ENCODE results near the gene LPP. TPM values are rescaled to one million over a fixed set of nuclear protein-coding genes. Genes with fewer than 3 reads are reported as not detected.

LPP gene
- total RNA-seq, 1 experiment from 2014 or later: 120 TPM

DNA sequence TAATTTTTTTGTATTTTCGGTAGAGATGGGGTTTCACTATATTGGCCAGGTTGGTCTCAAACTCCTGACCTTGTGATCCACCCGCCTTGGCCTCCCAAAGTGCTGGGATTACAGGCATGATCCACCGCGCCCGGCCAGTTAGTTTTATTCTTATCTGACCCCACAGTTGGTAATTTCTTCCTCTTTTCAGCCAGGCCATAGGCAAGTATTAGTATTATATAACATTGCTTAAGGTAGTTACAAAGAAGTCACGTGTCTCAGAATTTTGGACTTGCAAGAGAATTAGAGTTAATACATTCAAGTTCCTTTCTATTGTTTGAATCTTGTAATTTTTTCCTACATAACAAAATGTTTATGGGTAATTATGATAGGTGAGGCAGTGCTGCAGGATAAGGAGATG, 334.8 kb downstream of the LPP start:
- Mint-ChIP-seq H3K4me1 (ENCODE audit: low read depth, unreplicated experiment) (no peaks in the 10 kb centered on the region), H3K4me3 (ENCODE audit: unreplicated experiment) (no peak overlapping the region), H3K36me3 (ENCODE audit: insufficient read depth, unreplicated experiment) (peaks cover 56% of the 10 kb centered on the region), H3K27me3 (ENCODE audit: insufficient read depth, unreplicated experiment) (no peaks in the 10 kb centered on the region), H3K9me3 (ENCODE audit: unreplicated experiment) (no peaks in the 10 kb centered on the region), H3K27ac (ENCODE audit: unreplicated experiment) (no peak overlapping the region)
- no peak for DNase-seq
- ChIA-PET CTCF (no interaction called here), POLR2A (no interaction called here)
- Histone ChIP-seq H3K4me3 (ENCODE audit: low read depth, low read length) (no peak overlapping the region), H3K4me1 (no peaks in the 10 kb centered on the region), H3K27me3 (replicated peaks; ENCODE audit: control insufficient read depth, insufficient read depth, low read length) (no peaks in the 10 kb centered on the region), H3K9me3 (no peaks in the 10 kb centered on the region), H3K36me3 (ENCODE audit: control insufficient read depth, insufficient read depth, low read length) (no peaks in the 10 kb centered on the region)
- BruUV-seq (replicated peaks): no TSS peak
- intact Hi-C loops (cut with micrococcal nuclease; ENCODE audit: unreplicated experiment): no loop called here
- TF ChIP-seq CTCF (IDR thresholded peaks at IDR 0.05; ENCODE audit: insufficient read depth in 1 of 2, low read depth in 1 of 2, low read length in 1 of 2, severe bottlenecking in 1 of 2, unreplicated experiment in 1 of 2): no peak

GRCh38 chr3:188489639-188490405, 335.9 kb downstream of the LPP start:
- no peak for TF ChIP-seq CTCF (IDR thresholded peaks at IDR 0.05; ENCODE audit: insufficient read depth in 1 of 2, low read depth in 1 of 2, low read length in 1 of 2, severe bottlenecking in 1 of 2, unreplicated experiment in 1 of 2)
- intact Hi-C loops (cut with micrococcal nuclease; ENCODE audit: unreplicated experiment): no loop called here
- H3K4me1 Mint-ChIP-seq (ENCODE audit: low read depth, unreplicated experiment): no peaks in the 10 kb centered on the region
- H3K4me3 ChIP-seq (ENCODE audit: low read depth, low read length): no peak overlapping the region
- H3K9me3 ChIP-seq: no peaks in the 10 kb centered on the region
- H3K27me3 ChIP-seq (replicated peaks; ENCODE audit: control insufficient read depth, insufficient read depth, low read length): no peaks in the 10 kb centered on the region
- CTCF ChIA-PET: no interaction called here
- H3K36me3 ChIP-seq (ENCODE audit: control insufficient read depth, insufficient read depth, low read length): no peaks in the 10 kb centered on the region
- no TSS peak for BruUV-seq (replicated peaks)
- H3K36me3 Mint-ChIP-seq (ENCODE audit: insufficient read depth, unreplicated experiment): peaks cover 47% of the 10 kb centered on the region
- H3K4me3 Mint-ChIP-seq (ENCODE audit: unreplicated experiment): no peak overlapping the region
- no peaks in the 10 kb centered on the region for H3K4me1 ChIP-seq
- DNase-seq: no peak
- POLR2A ChIA-PET: no interaction called here
- no peaks in the 10 kb centered on the region for H3K27me3 Mint-ChIP-seq (ENCODE audit: insufficient read depth, unreplicated experiment)
- no peak overlapping the region for H3K27ac Mint-ChIP-seq (ENCODE audit: unreplicated experiment)
- H3K9me3 Mint-ChIP-seq (ENCODE audit: unreplicated experiment): no peaks in the 10 kb centered on the region

GRCh38 chr3:188490416-188490815, 336.5 kb downstream of the LPP start:
- no peaks in the 10 kb centered on the region for H3K27me3 Mint-ChIP-seq (ENCODE audit: insufficient read depth, unreplicated experiment)
- Histone ChIP-seq H3K4me3 (ENCODE audit: low read depth, low read length) (no peak overlapping the region), H3K36me3 (ENCODE audit: control insufficient read depth, insufficient read depth, low read length) (no peaks in the 10 kb centered on the region), H3K9me3 (no peaks in the 10 kb centered on the region), H3K4me1 (no peaks in the 10 kb centered on the region), H3K27me3 (replicated peaks; ENCODE audit: control insufficient read depth, insufficient read depth, low read length) (no peaks in the 10 kb centered on the region)
- intact Hi-C loops (cut with micrococcal nuclease; ENCODE audit: unreplicated experiment): no loop called here
- no peak overlapping the region for H3K27ac Mint-ChIP-seq (ENCODE audit: unreplicated experiment)
- H3K4me3 Mint-ChIP-seq (ENCODE audit: unreplicated experiment): no peak overlapping the region
- H3K4me1 Mint-ChIP-seq (ENCODE audit: low read depth, unreplicated experiment): no peaks in the 10 kb centered on the region
- CTCF ChIA-PET: no interaction called here
- peaks cover 41% of the 10 kb centered on the region for H3K36me3 Mint-ChIP-seq (ENCODE audit: insufficient read depth, unreplicated experiment)
- TF ChIP-seq CTCF (IDR thresholded peaks at IDR 0.05; ENCODE audit: insufficient read depth in 1 of 2, low read depth in 1 of 2, low read length in 1 of 2, severe bottlenecking in 1 of 2, unreplicated experiment in 1 of 2): no peak
- POLR2A ChIA-PET: no interaction called here
- H3K9me3 Mint-ChIP-seq (ENCODE audit: unreplicated experiment): no peaks in the 10 kb centered on the region
- DNase-seq: no peak
- no TSS peak for BruUV-seq (replicated peaks)

All from Caco-2 (cell line).